Stimulated activated effector memory CD8-positive, alpha-beta T cell treated with anti-CD3 and anti-CD28 coated beads, Interleukin-12 subunit alpha, Interleukin-12 subunit beta, amount 100 ng/mL, for 72 hours (primary cell): ENCODE results near the gene ZNF469.

ENCODE experiments used
- ATAC-seq: fragments of 150-1000 bp; cut with Tn5 transposase; 2 replicates; pipeline ENCODE4 v1.10.0; 2021
- DNase-seq, 2 donors: peaks; one replicate each; pipeline ENCODE4 v3.0.0; 2021 to 2022; ENCODE audit warnings: low spot score in 2 of 2
- H3K27ac Mint-ChIP-seq: one replicate; pipeline ENCODE4 v1.8.0; 2022; ENCODE audit warnings: mild to moderate bottlenecking, mixed read lengths
- H3K36me3 Mint-ChIP-seq: one replicate; pipeline ENCODE4 v1.8.0; 2022; ENCODE audit warnings: mild to moderate bottlenecking, mixed read lengths
- H3K4me1 Mint-ChIP-seq: one replicate; pipeline ENCODE4 v1.8.0; 2022; ENCODE audit warnings: mixed read lengths
- H3K4me3 Mint-ChIP-seq: one replicate; pipeline ENCODE4 v1.8.0; 2022; ENCODE audit warnings: mild to moderate bottlenecking, mixed read lengths
- H3K9me3 Mint-ChIP-seq: one replicate; pipeline ENCODE4 v1.8.0; 2022; ENCODE audit warnings: mixed read lengths

ZNF469 gene, protein sequence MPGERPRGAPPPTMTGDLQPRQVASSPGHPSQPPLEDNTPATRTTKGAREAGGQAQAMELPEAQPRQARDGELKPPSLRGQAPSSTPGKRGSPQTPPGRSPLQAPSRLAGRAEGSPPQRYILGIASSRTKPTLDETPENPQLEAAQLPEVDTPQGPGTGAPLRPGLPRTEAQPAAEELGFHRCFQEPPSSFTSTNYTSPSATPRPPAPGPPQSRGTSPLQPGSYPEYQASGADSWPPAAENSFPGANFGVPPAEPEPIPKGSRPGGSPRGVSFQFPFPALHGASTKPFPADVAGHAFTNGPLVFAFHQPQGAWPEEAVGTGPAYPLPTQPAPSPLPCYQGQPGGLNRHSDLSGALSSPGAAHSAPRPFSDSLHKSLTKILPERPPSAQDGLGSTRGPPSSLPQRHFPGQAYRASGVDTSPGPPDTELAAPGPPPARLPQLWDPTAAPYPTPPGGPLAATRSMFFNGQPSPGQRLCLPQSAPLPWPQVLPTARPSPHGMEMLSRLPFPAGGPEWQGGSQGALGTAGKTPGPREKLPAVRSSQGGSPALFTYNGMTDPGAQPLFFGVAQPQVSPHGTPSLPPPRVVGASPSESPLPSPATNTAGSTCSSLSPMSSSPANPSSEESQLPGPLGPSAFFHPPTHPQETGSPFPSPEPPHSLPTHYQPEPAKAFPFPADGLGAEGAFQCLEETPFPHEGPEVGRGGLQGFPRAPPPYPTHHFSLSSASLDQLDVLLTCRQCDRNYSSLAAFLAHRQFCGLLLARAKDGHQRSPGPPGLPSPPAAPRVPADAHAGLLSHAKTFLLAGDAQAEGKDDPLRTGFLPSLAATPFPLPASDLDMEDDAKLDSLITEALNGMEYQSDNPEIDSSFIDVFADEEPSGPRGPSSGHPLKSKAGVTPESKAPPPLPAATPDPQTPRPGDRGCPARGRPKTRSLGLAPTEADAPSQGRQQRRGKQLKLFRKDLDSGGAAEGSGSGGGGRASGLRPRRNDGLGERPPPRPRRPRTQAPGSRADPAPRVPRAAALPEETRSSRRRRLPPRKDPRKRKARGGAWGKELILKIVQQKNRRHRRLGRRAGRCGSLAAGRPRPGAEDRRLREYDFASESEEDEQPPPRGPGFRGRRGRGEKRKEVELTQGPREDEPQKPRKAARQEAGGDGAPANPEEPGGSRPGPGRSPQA (N-terminal part only)

DNA sequence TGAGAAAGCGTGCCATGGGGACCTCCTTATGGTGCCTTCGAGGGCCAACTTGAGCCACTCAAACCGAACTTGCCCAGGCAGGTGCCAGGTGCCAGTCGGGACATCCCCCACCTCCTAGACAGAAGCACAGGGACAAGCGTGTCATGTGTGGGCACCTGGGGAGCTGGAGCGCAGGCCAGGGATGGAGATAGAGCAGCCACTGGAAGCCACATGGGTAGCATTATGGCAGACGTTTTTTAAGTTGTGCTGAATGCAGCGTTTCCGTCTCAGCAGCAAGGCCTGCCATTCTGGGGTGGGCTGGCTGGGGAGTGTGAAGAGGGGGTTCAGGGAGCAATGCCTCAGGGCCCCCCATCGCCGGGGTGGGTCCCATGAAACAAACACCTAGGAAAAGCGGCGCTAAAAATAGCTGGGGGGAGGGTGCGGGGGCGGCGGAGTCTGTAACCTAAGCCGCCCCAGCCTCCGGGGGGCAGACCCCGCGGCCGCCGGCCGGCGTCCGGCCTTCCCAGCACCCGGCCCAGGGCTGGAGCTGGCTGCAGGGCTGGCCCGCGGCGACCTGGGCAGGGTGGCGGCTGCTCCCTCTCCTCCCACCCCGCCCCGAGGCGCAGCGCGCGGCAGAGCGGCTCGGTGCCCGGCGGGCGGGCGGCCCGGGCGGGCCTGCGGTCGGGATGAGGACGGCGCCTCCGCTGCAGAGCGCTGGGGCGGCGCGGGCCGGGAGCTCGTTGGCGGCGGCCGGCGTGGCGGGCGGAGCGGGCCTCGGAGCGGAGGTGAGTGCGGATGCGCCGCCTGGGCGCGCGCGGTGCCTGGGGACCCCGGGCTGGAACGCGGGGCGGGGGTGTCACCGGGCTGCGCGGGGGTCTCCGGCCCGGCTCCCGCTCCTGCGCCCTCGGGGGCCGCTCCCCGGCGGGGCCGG lies at the start of gene ZNF469:
TSS of gene ZNF469 (plus strand) at position 469 of the 910 bp plus-strand sequence. CDS start 44,512 bp downstream, outside the sequence.
- ATAC-seq (peak; percentile 12), DNase-seq (no peak)
- peaks cover 11% of the 10 kb centered on the region for H3K4me1 Mint-ChIP-seq
- no peaks in the 10 kb centered on the region for H3K36me3 Mint-ChIP-seq
- no peaks in the 10 kb centered on the region for H3K9me3 Mint-ChIP-seq
- peak within 1 kb of the TSS; percentile 49 for H3K4me3 Mint-ChIP-seq
- no peak within 1 kb of the TSS for H3K27ac Mint-ChIP-seq

DNA sequence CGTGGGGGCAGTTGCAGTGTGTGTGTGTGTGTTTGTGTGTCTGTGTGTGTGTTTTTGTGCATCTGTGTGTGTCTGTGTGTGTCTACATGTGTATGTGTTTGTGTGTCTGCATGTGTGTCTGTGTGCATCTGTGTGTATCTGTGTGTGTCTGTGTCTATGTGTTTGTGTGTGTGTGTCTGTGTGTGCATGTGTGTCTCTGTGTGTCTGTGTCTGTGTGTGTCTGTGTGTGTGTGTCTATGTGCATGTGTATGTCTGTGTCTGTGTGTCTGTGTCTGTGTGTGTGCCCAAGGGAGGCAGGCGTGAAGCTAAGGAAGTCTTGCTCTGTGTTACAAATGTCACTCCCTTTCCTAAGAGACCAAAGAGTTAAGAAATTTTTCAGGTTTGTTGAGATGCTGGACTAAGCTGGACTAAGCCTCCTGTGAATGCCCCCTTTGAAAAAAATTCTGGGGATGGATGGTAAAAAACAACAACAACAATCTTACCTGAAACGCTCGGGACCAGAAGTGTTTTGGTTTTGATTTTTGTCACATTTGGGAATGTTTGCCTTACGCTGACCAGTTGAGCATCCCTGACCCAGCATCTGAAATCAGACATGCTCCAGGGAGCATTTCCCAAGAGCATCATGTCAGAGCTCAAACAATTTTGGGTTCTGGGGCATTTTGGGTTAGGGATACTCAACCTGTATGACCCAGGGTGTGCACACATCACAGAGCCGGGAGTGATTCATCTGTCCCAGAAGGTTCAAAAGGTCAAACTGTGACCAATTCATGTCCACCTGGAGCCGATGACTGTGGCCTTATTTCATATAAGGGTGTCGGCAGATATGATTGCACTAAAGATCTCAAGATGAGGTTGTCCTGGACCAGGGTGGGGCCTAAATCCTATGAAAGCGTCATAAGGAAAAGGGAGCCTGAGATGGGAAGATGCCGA lies 48.6 kb upstream of the ZNF469 start:
- no peaks in the 10 kb centered on the region for H3K9me3 Mint-ChIP-seq
- H3K4me1 Mint-ChIP-seq, result peaks cover 9% of the 10 kb centered on the region
- DNase-seq, result no peak
- no peaks in the 10 kb centered on the region for H3K36me3 Mint-ChIP-seq
- no peak for ATAC-seq
- H3K4me3 Mint-ChIP-seq, result peak overlapping the region; percentile 36
- H3K27ac Mint-ChIP-seq, result peak overlapping the region; percentile 1

DNA sequence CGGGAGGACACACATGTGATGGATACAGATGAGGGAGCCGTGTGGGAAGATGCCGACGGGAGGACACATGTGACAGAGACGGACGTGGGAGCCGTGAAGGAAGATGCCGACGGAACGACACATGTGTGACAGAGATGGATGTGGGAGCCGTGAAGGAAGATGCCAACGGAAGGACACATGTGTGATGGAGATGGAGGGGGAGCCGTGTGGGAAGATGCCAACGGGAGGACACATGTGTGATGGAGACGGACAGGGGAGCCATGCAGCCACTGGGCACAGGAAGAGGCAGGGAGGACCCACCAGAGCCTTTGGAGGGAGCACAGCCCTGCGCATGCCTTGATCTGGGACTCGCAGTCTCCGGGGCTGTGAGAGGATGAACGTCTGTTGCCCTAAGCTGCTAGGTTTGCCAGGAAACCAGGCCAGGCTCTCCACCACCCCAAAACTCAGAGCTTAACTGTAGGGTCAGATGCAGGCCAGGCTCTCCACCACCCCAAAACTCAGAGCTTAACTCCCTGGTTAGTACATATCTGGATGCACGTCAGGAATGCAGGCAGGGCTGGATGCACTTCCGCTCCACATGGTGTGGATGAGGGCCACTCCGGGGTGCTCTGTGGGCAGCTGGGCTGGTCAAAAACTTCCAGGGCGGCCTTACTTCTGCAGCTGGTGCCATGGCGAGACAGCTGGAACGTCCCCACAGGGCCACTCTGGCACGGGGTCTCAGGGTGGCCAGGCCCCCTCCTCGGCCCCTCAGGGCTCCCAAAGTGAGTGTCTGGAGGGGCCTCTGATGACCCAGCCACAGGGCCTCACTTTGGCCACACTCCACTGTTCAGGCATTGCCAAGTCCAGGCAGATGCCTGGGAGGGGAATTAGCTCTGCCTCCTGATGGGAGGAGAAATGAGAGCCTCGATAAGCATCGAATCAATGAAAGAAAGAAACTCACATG lies 47.7 kb upstream of the ZNF469 start:
- Mint-ChIP-seq H3K36me3 (no peaks in the 10 kb centered on the region), H3K9me3 (no peaks in the 10 kb centered on the region), H3K4me3 (no peak overlapping the region), H3K4me1 (peaks cover 9% of the 10 kb centered on the region), H3K27ac (no peak overlapping the region)
- ATAC-seq (no peak), DNase-seq (no peak)

DNA sequence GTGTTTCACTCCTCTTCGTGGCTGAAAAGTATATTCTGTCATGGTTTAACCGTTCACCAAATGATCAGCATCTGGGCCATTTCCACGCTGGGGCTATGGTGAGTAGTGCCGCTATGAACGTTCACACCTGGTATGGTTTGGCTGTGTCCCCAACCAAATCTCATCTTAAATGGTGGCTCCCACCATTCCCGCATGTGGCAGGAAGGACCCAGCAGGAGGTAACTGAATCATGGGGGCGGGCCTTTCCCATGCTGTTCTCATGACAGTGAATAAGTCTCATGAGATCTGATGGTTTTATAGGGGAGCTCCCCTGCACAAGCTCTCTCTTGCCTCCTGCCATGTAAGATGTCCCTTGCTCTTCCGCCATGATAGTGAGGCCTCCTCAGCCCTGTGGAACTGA lies 45.7 kb upstream of the ZNF469 start:
- DNase-seq, result no peak
- H3K9me3 Mint-ChIP-seq, result no peaks in the 10 kb centered on the region
- no peak for ATAC-seq
- H3K27ac Mint-ChIP-seq, result no peak overlapping the region
- H3K36me3 Mint-ChIP-seq, result no peaks in the 10 kb centered on the region
- H3K4me1 Mint-ChIP-seq, result peaks cover 9% of the 10 kb centered on the region
- H3K4me3 Mint-ChIP-seq, result no peak overlapping the region

DNA sequence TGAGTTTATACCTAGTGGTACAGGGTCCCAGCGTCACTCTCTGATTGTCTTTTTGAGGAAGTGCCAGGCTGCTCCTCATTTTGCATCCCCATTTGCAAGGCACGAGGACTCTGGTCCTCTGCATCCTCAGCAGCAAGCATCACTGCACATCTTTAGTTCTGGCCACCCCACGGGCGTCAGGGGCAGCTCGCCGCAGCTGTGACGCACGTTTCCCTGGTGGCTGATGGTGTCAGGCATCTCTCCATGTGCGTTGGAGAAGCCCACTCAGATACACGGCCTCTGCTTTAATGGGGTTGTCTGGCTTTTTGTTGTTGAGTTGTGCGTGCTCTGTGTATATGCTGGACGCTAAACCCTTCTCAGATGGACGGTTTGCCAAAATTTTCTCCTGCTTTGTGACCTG lies 45.2 kb upstream of the ZNF469 start:
- Mint-ChIP-seq H3K4me1 (peaks cover 9% of the 10 kb centered on the region), H3K4me3 (no peak overlapping the region), H3K36me3 (no peaks in the 10 kb centered on the region), H3K9me3 (no peaks in the 10 kb centered on the region), H3K27ac (no peak overlapping the region)
- no peak for DNase-seq
- no peak for ATAC-seq

DNA sequence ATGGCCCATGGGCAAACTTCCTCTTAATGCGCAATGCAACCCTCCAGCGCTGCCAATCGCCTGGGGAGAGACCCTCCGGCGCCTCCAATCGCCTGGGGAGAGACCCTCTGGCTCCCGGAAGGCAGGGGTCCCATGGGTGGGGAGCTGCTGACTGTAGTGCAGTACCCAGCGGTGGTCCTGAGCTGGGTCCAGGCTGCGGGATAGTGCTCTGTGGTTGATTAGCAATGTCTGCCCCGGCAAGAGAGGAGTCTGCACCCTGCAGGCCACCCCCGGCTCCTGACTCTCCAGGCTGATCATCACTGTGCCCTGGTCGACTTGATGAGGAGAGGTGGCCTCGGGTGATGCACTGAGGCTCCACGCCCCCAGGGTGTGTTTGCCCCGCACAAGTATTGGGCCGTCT lies 44.6 kb upstream of the ZNF469 start:
- Mint-ChIP-seq H3K4me3 (no peak overlapping the region), H3K27ac (no peak overlapping the region)

DNA sequence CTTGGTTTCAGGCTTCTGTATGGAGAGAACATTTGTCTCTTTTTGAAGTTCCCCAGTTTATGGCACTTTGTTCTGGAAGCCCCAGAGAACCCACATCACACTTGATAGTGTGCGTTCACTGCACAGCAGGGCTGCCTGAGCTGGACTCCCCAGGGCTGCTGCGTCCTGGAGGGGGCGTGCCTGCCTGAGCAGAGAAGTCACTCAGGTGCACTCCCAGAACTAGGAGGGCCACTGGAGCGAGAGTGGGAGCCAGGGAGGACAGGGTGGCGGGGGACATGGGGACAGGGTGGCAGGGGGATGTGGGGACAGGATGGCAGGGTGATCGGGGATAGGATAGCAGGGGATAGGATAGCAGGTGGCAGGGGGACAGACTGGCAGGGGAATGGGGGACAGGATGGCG lies 43.9 kb upstream of the ZNF469 start:
- Mint-ChIP-seq H3K27ac (no peak overlapping the region), H3K4me1 (peaks cover 2% of the 10 kb centered on the region), H3K4me3 (no peak overlapping the region), H3K9me3 (no peaks in the 10 kb centered on the region), H3K36me3 (no peaks in the 10 kb centered on the region)
- ATAC-seq, result no peak
- DNase-seq, result no peak

More for the DNA sequence above, 44.6 kb upstream of the ZNF469 start:
- DNase-seq, result no peak
- Mint-ChIP-seq H3K9me3 (no peaks in the 10 kb centered on the region), H3K4me1 (peaks cover 9% of the 10 kb centered on the region), H3K36me3 (no peaks in the 10 kb centered on the region)
- ATAC-seq, result no peak

DNA sequence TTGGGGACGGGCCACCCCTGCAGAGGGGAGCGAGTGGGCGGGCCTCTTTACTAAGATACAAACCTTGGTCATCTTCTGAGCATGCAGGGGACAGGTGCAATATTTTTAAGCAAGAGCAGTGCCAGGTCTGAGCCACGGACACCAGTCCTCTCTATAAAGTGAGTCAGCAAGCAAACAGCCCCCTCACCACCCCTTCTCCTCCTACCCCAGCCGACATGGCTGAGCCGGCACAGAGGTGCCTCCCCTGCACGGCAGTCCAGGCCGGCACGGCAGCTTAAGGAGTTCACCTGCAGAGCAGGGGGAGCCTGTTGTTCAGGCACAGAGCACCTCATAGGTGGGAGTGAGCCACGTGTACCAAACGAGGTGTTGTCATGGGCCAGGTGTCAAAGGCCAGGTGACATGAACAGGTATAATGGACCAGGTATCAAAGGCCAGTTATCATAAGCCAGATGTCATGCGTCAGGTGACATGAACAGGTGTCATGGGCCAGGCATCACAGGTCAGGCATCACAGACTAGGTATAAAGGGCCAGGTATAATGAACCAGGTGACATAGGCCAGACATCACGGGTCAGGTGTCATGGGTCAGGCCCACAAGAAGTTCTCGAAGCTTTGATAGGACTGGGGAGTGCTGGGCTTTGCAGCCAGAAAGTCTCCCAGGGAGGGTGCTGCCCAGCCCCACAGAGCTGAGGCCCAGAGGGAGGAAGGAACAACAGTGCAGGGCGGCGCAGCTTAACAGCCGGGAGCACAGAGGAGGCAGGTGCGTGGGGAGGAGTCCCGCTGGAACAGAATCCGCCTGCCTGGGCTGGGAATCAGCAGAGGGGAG lies 42.6 kb upstream of the ZNF469 start:
- no peak for ATAC-seq
- Mint-ChIP-seq H3K9me3 (no peaks in the 10 kb centered on the region), H3K27ac (no peak overlapping the region), H3K4me3 (no peak overlapping the region), H3K4me1 (no peaks in the 10 kb centered on the region), H3K36me3 (no peaks in the 10 kb centered on the region)
- no peak for DNase-seq

DNA sequence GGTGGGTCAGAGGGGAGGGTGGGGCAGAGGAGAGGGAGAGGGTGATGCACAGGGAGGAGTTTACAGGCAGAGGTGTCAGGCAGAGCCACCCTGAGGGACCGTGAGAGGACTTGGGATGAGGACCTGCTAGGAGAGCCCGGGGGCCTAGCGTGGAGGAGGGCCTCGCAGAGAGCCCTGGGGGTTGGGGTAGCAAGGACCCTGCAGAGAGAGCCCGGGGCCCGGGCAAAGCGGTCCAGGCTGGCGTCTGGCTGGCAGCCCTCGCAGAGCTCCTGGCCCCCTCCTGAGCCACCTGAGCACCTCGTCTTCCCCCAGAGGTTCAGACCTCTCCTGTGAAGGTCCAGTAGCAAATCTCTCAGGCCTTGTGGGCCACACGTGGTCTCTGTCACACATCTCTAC lies 42.0 kb upstream of the ZNF469 start:
- H3K4me3 Mint-ChIP-seq, result no peak overlapping the region
- H3K4me1 Mint-ChIP-seq, result no peaks in the 10 kb centered on the region
- H3K9me3 Mint-ChIP-seq, result no peaks in the 10 kb centered on the region
- H3K27ac Mint-ChIP-seq, result no peak overlapping the region
- no peaks in the 10 kb centered on the region for H3K36me3 Mint-ChIP-seq
- no peak for DNase-seq
- ATAC-seq, result no peak

DNA sequence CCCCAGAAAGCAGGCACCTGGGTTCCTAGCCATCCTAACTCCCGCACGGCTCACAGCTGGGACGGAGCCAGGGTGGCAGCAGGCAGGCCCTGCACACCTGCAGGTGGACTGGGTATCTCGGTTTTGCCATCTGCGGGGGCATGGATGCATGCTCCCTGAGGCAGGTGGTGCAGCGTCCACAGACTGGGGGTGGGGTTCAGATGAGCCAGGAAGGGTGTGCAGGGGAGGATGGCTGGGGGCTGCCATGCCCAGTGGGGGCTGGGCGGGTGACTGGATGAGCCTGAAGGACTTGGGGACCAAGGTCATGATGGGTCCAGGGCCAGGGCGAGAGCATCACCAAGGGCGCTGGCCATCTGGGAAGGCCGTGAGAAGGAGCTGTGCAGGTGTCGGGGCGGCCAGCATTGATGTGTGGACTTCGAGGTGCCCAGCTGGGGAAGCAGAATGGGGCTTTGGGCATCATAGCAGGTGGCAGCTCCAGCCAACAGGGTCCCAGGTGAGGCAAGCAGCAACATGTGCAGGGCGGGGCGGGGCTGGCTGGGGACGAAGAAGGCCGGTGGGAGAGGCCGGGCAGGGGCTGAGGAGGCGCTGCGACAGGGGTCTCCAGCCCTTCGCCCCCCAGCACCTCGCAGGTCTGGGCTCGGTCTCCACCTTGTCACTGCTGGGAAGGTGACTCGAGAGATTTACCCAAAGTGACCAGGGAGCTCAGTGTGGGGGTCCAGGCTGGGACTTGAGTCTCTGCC lies 41.0 kb upstream of the ZNF469 start:
- no peaks in the 10 kb centered on the region for H3K36me3 Mint-ChIP-seq
- H3K27ac Mint-ChIP-seq, result no peak overlapping the region
- DNase-seq (no peak), ATAC-seq (no peak)
- no peak overlapping the region for H3K4me3 Mint-ChIP-seq
- no peaks in the 10 kb centered on the region for H3K9me3 Mint-ChIP-seq
- no peaks in the 10 kb centered on the region for H3K4me1 Mint-ChIP-seq

DNA sequence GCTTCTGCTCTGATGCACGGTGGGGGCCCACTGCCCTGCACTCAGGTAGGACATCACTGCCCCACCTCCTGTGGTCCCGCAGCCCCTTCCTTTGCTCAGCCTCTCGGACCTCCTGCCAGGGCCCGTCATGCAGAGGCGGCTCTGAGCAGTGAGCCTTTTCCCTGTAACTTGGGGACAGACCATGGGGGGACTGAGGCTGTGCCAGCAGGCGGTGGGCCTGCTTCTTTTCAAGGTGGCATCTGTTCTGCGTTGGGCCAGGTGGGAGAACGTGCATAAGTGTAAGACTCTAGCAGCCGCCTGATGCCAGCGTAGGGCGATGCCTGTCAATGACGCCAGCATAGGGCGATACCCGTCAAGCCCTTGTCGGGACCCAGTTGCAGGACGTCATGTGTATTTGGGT lies 40.3 kb upstream of the ZNF469 start:
- ATAC-seq (no peak), DNase-seq (no peak)
- H3K4me3 Mint-ChIP-seq, result no peak overlapping the region
- H3K27ac Mint-ChIP-seq, result no peak overlapping the region
- no peaks in the 10 kb centered on the region for H3K36me3 Mint-ChIP-seq
- no peaks in the 10 kb centered on the region for H3K4me1 Mint-ChIP-seq
- no peaks in the 10 kb centered on the region for H3K9me3 Mint-ChIP-seq
